Jurkat, Clone E6-1 (cell line): ENCODE measurements around the gene CXCL14. TPM values are rescaled to one million over a fixed set of nuclear protein-coding genes. Genes with fewer than 3 reads are reported as not detected.

ENCODE experiments used
- DNase-seq: peaks from one replicate; pipeline ENCODE4 v3.0.0-alpha.2; 2011; ENCODE audit warnings: low read depth, low spot score
- H3K4me3 ChIP-seq: 2 replicates; pipeline ENCODE4 v1.5.1; 2011; ENCODE audit warnings: mild to moderate bottlenecking, low read length, control low read depth, moderate library complexity
- polyA plus RNA-seq: library from polyadenylated mRNA; unstranded; fragments of >200 nt; gene quantifications from one replicate; pipeline ENCODE4 v1.2.1, GENCODE V29; 2012; ENCODE audit warnings: missing spikeins; ENCODE audit not compliant: insufficient read length, insufficient read depth

Gene CXCL14
- polyA plus RNA-seq: not detected

- H3K4me3 ChIP-seq: no peak within 1 kb of the TSS
- DNase-seq: no peak
Observed at GRCh38 chr5:135578685-135579341, at the start of gene CXCL14. Gene CXCL14, minus strand, starts transcription at chr5:135578991. Its CDS starts 213 bp downstream, at chr5:135578778.

GRCh38 chr5:135626636-135627035, 47.8 kb upstream of the CXCL14 start:
- no peak for DNase-seq
- no peak overlapping the region for H3K4me3 ChIP-seq

- no peak overlapping the region for H3K4me3 ChIP-seq
- no peak for DNase-seq
Observed at GRCh38 chr5:135625961-135626360, 47.2 kb upstream of the CXCL14 start.

- DNase-seq: no peak
- no peak overlapping the region for H3K4me3 ChIP-seq
Observed at GRCh38 chr5:135625486-135625885, 46.7 kb upstream of the CXCL14 start.

- DNase-seq: no peak
Observed at GRCh38 chr5:135625061-135625460, 46.3 kb upstream of the CXCL14 start.

GRCh38 chr5:135623186-135623715, 44.5 kb upstream of the CXCL14 start:
- DNase-seq: no peak

More at GRCh38 chr5:135625061-135625460, 46.3 kb upstream of the CXCL14 start:
- H3K4me3 ChIP-seq: no peak overlapping the region

GRCh38 chr5:135615581-135616260, 36.9 kb upstream of the CXCL14 start:
- no peak for DNase-seq
- no peak overlapping the region for H3K4me3 ChIP-seq

More at GRCh38 chr5:135623186-135623715, 44.5 kb upstream of the CXCL14 start:
- no peak overlapping the region for H3K4me3 ChIP-seq

GRCh38 chr5:135615171-135615570, 36.4 kb upstream of the CXCL14 start:
- DNase-seq: no peak
- H3K4me3 ChIP-seq: no peak overlapping the region

GRCh38 chr5:135609981-135610380, 31.2 kb upstream of the CXCL14 start:
- H3K4me3 ChIP-seq: no peak overlapping the region
- DNase-seq: no peak

- no peak for DNase-seq
- no peak overlapping the region for H3K4me3 ChIP-seq
Observed at GRCh38 chr5:135608761-135609443, 30.1 kb upstream of the CXCL14 start.

- no peak overlapping the region for H3K4me3 ChIP-seq
- DNase-seq: no peak
Observed at GRCh38 chr5:135608361-135608760, 29.6 kb upstream of the CXCL14 start.

GRCh38 chr5:135606431-135606830, 27.6 kb upstream of the CXCL14 start:
- no peak for DNase-seq
- no peak overlapping the region for H3K4me3 ChIP-seq

- H3K4me3 ChIP-seq: no peak overlapping the region
- no peak for DNase-seq
Observed at GRCh38 chr5:135605221-135605620, 26.4 kb upstream of the CXCL14 start.

GRCh38 chr5:135604056-135604455, 25.3 kb upstream of the CXCL14 start:
- DNase-seq: no peak
- no peak overlapping the region for H3K4me3 ChIP-seq

GRCh38 chr5:135602882-135603721, 24.3 kb upstream of the CXCL14 start:
- no peak for DNase-seq

GRCh38 chr5:135601466-135601865, 22.7 kb upstream of the CXCL14 start:
- DNase-seq: no peak
- no peak overlapping the region for H3K4me3 ChIP-seq

More at GRCh38 chr5:135602882-135603721, 24.3 kb upstream of the CXCL14 start:
- no peak overlapping the region for H3K4me3 ChIP-seq

GRCh38 chr5:135600971-135601381, 22.2 kb upstream of the CXCL14 start:
- H3K4me3 ChIP-seq: no peak overlapping the region
- no peak for DNase-seq

- no peak for DNase-seq
- H3K4me3 ChIP-seq: no peak overlapping the region
Observed at GRCh38 chr5:135600152-135600570, 21.4 kb upstream of the CXCL14 start.
